Naive thymus-derived CD4-positive, alpha-beta T cell (primary cell): ENCODE measurements around the gene DEPDC5. TPM values are rescaled to one million over a fixed set of nuclear protein-coding genes. Genes with fewer than 3 reads are reported as not detected.

Experiments used
- ATAC-seq: fragments of 150-1000 bp; cut with Tn5 transposase; 2 replicates; pipeline ENCODE4 v1.10.0; 2021; ENCODE audit warnings: mild to moderate bottlenecking, moderate library complexity
- CTCF ChIA-PET: fragments of 350-600 bp; sonication (Branson Sonifier 250); formaldehyde crosslinking; loops from one replicate; lab custom pipeline; 2021; ENCODE audit warnings: antibody characterized with exemption; lab: Charles Lee
- POLR2A ChIA-PET: fragments of 350-600 bp; sonication (Branson Sonifier 250); formaldehyde crosslinking; loops from one replicate; lab custom pipeline; 2021; ENCODE audit warnings: antibody characterized with exemption, inconsistent platforms; lab: Charles Lee
- DNase-seq, 9 donors: peaks; one replicate each; pipeline versions ENCODE4 v3.0.0 to v3.0.0-alpha.2; 2020 to 2022; ENCODE audit warnings: mixed read lengths in 1 of 9
- H3K27ac ChIP-seq: one replicate; pipeline ENCODE4 v1.7.0; 2013; ENCODE audit warnings: mild to moderate bottlenecking, low read depth, low read length, moderate library complexity
- H3K27me3 ChIP-seq, 2 donors: one replicate each; pipeline ENCODE4 v1.7.0; 2013; ENCODE audit warnings: low read length in 2 of 2, mild to moderate bottlenecking in 2 of 2, moderate library complexity in 2 of 2; ENCODE audit not compliant: control insufficient read depth in 2 of 2, insufficient read depth in 2 of 2
- H3K36me3 ChIP-seq, 3 experiments: 1 replicate in 2 of 3; 2 replicates in 1 of 3; pipeline ENCODE4 v1.7.0; 2013; ENCODE audit warnings: low read length in 3 of 3, mild to moderate bottlenecking in 3 of 3, moderate library complexity in 1 of 3; ENCODE audit not compliant: insufficient read depth in 3 of 3, control insufficient read depth in 2 of 3
- H3K4me1 ChIP-seq, 2 donors: one replicate each; pipeline ENCODE4 v1.7.0; 2013; ENCODE audit warnings: low read length in 2 of 2, mild to moderate bottlenecking in 2 of 2, moderate library complexity in 1 of 2; ENCODE audit not compliant: control insufficient read depth in 2 of 2, insufficient read depth in 2 of 2
- H3K4me3 ChIP-seq: 2 replicates; pipeline ENCODE4 v1.7.0; 2013; ENCODE audit warnings: mild to moderate bottlenecking, low read length
- H3K9me3 ChIP-seq, 3 experiments: 1 replicate in 2 of 3; 2 replicates in 1 of 3; pipeline ENCODE4 v1.7.0; 2013; ENCODE audit warnings: low read length in 3 of 3; ENCODE audit not compliant: control insufficient read depth in 2 of 3
- H3K27ac Mint-ChIP-seq, 9 donors: one replicate each; pipeline ENCODE4 v1.8.0; 2020 to 2022; ENCODE audit warnings: mixed read lengths in 9 of 9, mild to moderate bottlenecking in 8 of 9, moderate library complexity in 5 of 9, inconsistent platforms in 2 of 9
- H3K27me3 Mint-ChIP-seq, 5 donors: one replicate each; pipeline ENCODE4 v1.8.0; 2021 to 2022; ENCODE audit warnings: mixed read lengths in 5 of 5, mild to moderate bottlenecking in 1 of 5
- H3K36me3 Mint-ChIP-seq, 5 donors: one replicate each; pipeline ENCODE4 v1.8.0; 2020 to 2022; ENCODE audit warnings: mixed read lengths in 5 of 5, mild to moderate bottlenecking in 3 of 5, inconsistent platforms in 1 of 5
- H3K4me1 Mint-ChIP-seq, 7 donors: one replicate each; pipeline ENCODE4 v1.8.0; 2020 to 2022; ENCODE audit warnings: mixed read lengths in 7 of 7, mild to moderate bottlenecking in 3 of 7, inconsistent platforms in 1 of 7
- H3K4me3 Mint-ChIP-seq, 10 donors: one replicate each; pipeline ENCODE4 v1.8.0; 2020 to 2022; ENCODE audit warnings: mild to moderate bottlenecking in 10 of 10, mixed read lengths in 10 of 10, moderate library complexity in 6 of 10, inconsistent platforms in 2 of 10
- H3K9me3 Mint-ChIP-seq, 11 donors: one replicate each; pipeline ENCODE4 v1.8.0; 2020 to 2022; ENCODE audit warnings: mixed read lengths in 11 of 11, mild to moderate bottlenecking in 4 of 11, inconsistent platforms in 1 of 11, moderate library complexity in 1 of 11
- intact Hi-C, 2 donors: fragments of 100-400 bp; cut with micrococcal nuclease; formaldehyde crosslinking; loops; one replicate each; pipeline ENCODE4 v1.15.1; 2023
- polyA plus RNA-seq, 2 donors: library from polyadenylated mRNA; unstranded; fragments of 300-500 nt; fragmentation: Illumina TruSeq; gene quantifications; one replicate each; pipeline ENCODE4 v1.2.3, GENCODE V29; 2021
- total RNA-seq, 6 experiments: library from RNA in 5 of 6; stranded (reverse) in 5 of 6; gene quantifications; 1 replicate in 5 of 6; 2 replicates in 1 of 6; pipeline ENCODE4 v1.2.3 and lab custom pipeline; 2021 to 2026

DEPDC5 gene
- total and polyA plus RNA-seq, 7 experiments from 2014 or later: 5.7 to 54.1 (median 43.8) TPM

GRCh38 chr22:31895411-31896123, 141.7 kb downstream of the DEPDC5 start:
- H3K4me3 Mint-ChIP-seq: no peak overlapping the region
- H3K27me3 Mint-ChIP-seq: no peaks in the 10 kb centered on the region
- no peak for ATAC-seq
- H3K4me1 Mint-ChIP-seq: peaks cover 0 to 4% (median 0%) of the 10 kb centered on the region in 7 donors
- POLR2A ChIA-PET: no interaction called here
- H3K36me3 ChIP-seq: peaks cover 0 to 41% (median 7%) of the 10 kb centered on the region in 3 experiments
- H3K9me3 Mint-ChIP-seq: no peaks in the 10 kb centered on the region
- H3K4me1 ChIP-seq: no peaks in the 10 kb centered on the region
- no peak for DNase-seq
- peak overlapping the region in 2 of 9 donors; percentile 43 to 56 for H3K27ac Mint-ChIP-seq
- no peak overlapping the region for H3K27ac ChIP-seq
- CTCF ChIA-PET: no interaction called here
- H3K27me3 ChIP-seq: no peaks in the 10 kb centered on the region
- H3K36me3 Mint-ChIP-seq: peaks cover 4 to 35% (median 13%) of the 10 kb centered on the region in 5 donors
- no peaks in the 10 kb centered on the region for H3K9me3 ChIP-seq
- intact Hi-C loops: no loop called here
- H3K4me3 ChIP-seq: no peak overlapping the region

- Mint-ChIP-seq H3K4me3 (no peak overlapping the region), H3K27me3 (no peaks in the 10 kb centered on the region), H3K27ac (no peak overlapping the region), H3K36me3 (peaks cover 4 to 34% (median 10%) of the 10 kb centered on the region in 5 donors), H3K9me3 (no peaks in the 10 kb centered on the region), H3K4me1 (peaks cover 0 to 2% (median 0%) of the 10 kb centered on the region in 7 donors)
- ATAC-seq (no peak), DNase-seq (no peak)
- ChIA-PET POLR2A (no interaction called here), CTCF (no interaction called here)
- intact Hi-C loops: no loop called here
- Histone ChIP-seq H3K9me3 (no peaks in the 10 kb centered on the region), H3K36me3 (peaks cover 0 to 39% (median 7%) of the 10 kb centered on the region in 3 experiments), H3K27ac (no peak overlapping the region), H3K4me1 (no peaks in the 10 kb centered on the region), H3K4me3 (no peak overlapping the region), H3K27me3 (no peaks in the 10 kb centered on the region)
Observed at GRCh38 chr22:31896472-31896871, 142.7 kb downstream of the DEPDC5 start.

- intact Hi-C loops: no loop called here
- H3K27ac Mint-ChIP-seq: no peak overlapping the region
- Histone ChIP-seq H3K4me3 (no peak overlapping the region), H3K36me3 (peaks cover 0 to 53% (median 10%) of the 10 kb centered on the region in 3 experiments), H3K27ac (no peak overlapping the region), H3K27me3 (no peaks in the 10 kb centered on the region), H3K9me3 (no peaks in the 10 kb centered on the region), H3K4me1 (no peaks in the 10 kb centered on the region)
- DNase-seq (no peak), ATAC-seq (no peak)
- H3K9me3 Mint-ChIP-seq: no peaks in the 10 kb centered on the region
- H3K4me1 Mint-ChIP-seq: peaks cover 0 to 2% (median 0%) of the 10 kb centered on the region in 7 donors
- CTCF ChIA-PET: no interaction called here
- POLR2A ChIA-PET: no interaction called here
- no peak overlapping the region for H3K4me3 Mint-ChIP-seq
- no peaks in the 10 kb centered on the region for H3K27me3 Mint-ChIP-seq
- H3K36me3 Mint-ChIP-seq: peaks cover 2 to 35% (median 10%) of the 10 kb centered on the region in 5 donors
Observed at GRCh38 chr22:31897842-31898805, 144.3 kb downstream of the DEPDC5 start.

GRCh38 chr22:31898926-31899325, 145.1 kb downstream of the DEPDC5 start:
- no peaks in the 10 kb centered on the region for H3K27me3 Mint-ChIP-seq
- Histone ChIP-seq H3K4me1 (no peaks in the 10 kb centered on the region), H3K4me3 (no peak overlapping the region), H3K27ac (no peak overlapping the region), H3K27me3 (no peaks in the 10 kb centered on the region), H3K36me3 (peaks cover 0 to 50% (median 10%) of the 10 kb centered on the region in 3 experiments), H3K9me3 (no peaks in the 10 kb centered on the region)
- H3K4me3 Mint-ChIP-seq: no peak overlapping the region
- ChIA-PET CTCF (no interaction called here), POLR2A (no interaction called here)
- H3K36me3 Mint-ChIP-seq: peaks cover 2 to 39% (median 10%) of the 10 kb centered on the region in 5 donors
- no peak overlapping the region for H3K27ac Mint-ChIP-seq
- no peak for DNase-seq
- ATAC-seq: no peak
- peaks cover 0 to 2% (median 0%) of the 10 kb centered on the region in 7 donors for H3K4me1 Mint-ChIP-seq
- no peaks in the 10 kb centered on the region for H3K9me3 Mint-ChIP-seq
- intact Hi-C loops: no loop called here

- Mint-ChIP-seq H3K27ac (peak overlapping the region in 1 of 9 donors; percentile 21), H3K9me3 (no peaks in the 10 kb centered on the region), H3K36me3 (peaks cover 4 to 42% (median 10%) of the 10 kb centered on the region in 5 donors), H3K27me3 (no peaks in the 10 kb centered on the region), H3K4me3 (no peak overlapping the region), H3K4me1 (peaks cover 0 to 2% (median 0%) of the 10 kb centered on the region in 7 donors)
- ChIA-PET CTCF (no interaction called here), POLR2A (no interaction called here)
- intact Hi-C loops: no loop called here
- Histone ChIP-seq H3K27me3 (no peaks in the 10 kb centered on the region), H3K9me3 (no peaks in the 10 kb centered on the region), H3K4me1 (no peaks in the 10 kb centered on the region), H3K27ac (no peak overlapping the region), H3K4me3 (no peak overlapping the region), H3K36me3 (peaks cover 0 to 48% (median 10%) of the 10 kb centered on the region in 3 experiments)
- DNase-seq: no peak
- ATAC-seq: no peak
Observed at GRCh38 chr22:31899669-31900068, 145.8 kb downstream of the DEPDC5 start.

- Mint-ChIP-seq H3K9me3 (no peaks in the 10 kb centered on the region), H3K27me3 (no peaks in the 10 kb centered on the region), H3K4me1 (peaks cover 0 to 2% (median 0%) of the 10 kb centered on the region in 7 donors), H3K36me3 (peaks cover 6 to 48% (median 12%) of the 10 kb centered on the region in 5 donors), H3K27ac (peak overlapping the region in 1 of 9 donors; percentile 48), H3K4me3 (no peak overlapping the region)
- CTCF ChIA-PET: no interaction called here
- ATAC-seq (no peak), DNase-seq (no peak)
- POLR2A ChIA-PET: no interaction called here
- no peaks in the 10 kb centered on the region for H3K27me3 ChIP-seq
- no peaks in the 10 kb centered on the region for H3K4me1 ChIP-seq
- intact Hi-C loops: no loop called here
- no peak overlapping the region for H3K4me3 ChIP-seq
- no peaks in the 10 kb centered on the region for H3K9me3 ChIP-seq
- peaks cover 0 to 56% (median 6%) of the 10 kb centered on the region in 3 experiments for H3K36me3 ChIP-seq
- H3K27ac ChIP-seq: no peak overlapping the region
Observed at GRCh38 chr22:31901388-31902137, 147.7 kb downstream of the DEPDC5 start.
